IPS DF 6.9 (cell line): Measurements from ENCODE around the gene DPP3.
"Not testable (repeated sequence)": the region's sequence is repeated elsewhere in the genome, so short reads cannot be mapped to it uniquely, and the experiment has no call there.

Experiments used
- DNase-seq: peaks from one replicate; pipeline ENCODE4 v3.0.0-alpha.2; 2013; ENCODE audit warnings: low read depth, low spot score
- H3K27ac ChIP-seq: one replicate; pipeline ENCODE4 v1.5.1; 2013; ENCODE audit warnings: low read length, control low read depth
- H3K27me3 ChIP-seq: 2 replicates; pipeline ENCODE4 v1.6.1; 2013; ENCODE audit warnings: mild to moderate bottlenecking, low read length; ENCODE audit not compliant: control insufficient read depth, insufficient read depth
- H3K36me3 ChIP-seq: 2 replicates; pipeline ENCODE4 v1.6.1; 2013; ENCODE audit warnings: low read length; ENCODE audit not compliant: control insufficient read depth, insufficient read depth
- H3K4me1 ChIP-seq: 2 replicates; pipeline ENCODE4 v1.6.1; 2013; ENCODE audit warnings: low read length; ENCODE audit not compliant: control insufficient read depth, insufficient read depth
- H3K4me3 ChIP-seq: 2 replicates; pipeline ENCODE4 v1.5.1; 2013; ENCODE audit warnings: mild to moderate bottlenecking, low read length
- H3K9me3 ChIP-seq: 2 replicates; pipeline ENCODE4 v1.6.1; 2013; ENCODE audit warnings: low read length, inconsistent platforms; ENCODE audit not compliant: control insufficient read depth, insufficient read depth
- WGBS: extraction: QIAGEN DNeasy Blood & Tissue Kit; methylation state at CpG from one replicate; pipeline ENCODE4 v1.1.7; 2013; ENCODE audit warnings: mixed read lengths, missing lambda C conversion rate; ENCODE audit not compliant: insufficient read length, insufficient coverage; 5-methylcytosine and 5-hydroxymethylcytosine counted together

The DPP3 gene

DNA sequence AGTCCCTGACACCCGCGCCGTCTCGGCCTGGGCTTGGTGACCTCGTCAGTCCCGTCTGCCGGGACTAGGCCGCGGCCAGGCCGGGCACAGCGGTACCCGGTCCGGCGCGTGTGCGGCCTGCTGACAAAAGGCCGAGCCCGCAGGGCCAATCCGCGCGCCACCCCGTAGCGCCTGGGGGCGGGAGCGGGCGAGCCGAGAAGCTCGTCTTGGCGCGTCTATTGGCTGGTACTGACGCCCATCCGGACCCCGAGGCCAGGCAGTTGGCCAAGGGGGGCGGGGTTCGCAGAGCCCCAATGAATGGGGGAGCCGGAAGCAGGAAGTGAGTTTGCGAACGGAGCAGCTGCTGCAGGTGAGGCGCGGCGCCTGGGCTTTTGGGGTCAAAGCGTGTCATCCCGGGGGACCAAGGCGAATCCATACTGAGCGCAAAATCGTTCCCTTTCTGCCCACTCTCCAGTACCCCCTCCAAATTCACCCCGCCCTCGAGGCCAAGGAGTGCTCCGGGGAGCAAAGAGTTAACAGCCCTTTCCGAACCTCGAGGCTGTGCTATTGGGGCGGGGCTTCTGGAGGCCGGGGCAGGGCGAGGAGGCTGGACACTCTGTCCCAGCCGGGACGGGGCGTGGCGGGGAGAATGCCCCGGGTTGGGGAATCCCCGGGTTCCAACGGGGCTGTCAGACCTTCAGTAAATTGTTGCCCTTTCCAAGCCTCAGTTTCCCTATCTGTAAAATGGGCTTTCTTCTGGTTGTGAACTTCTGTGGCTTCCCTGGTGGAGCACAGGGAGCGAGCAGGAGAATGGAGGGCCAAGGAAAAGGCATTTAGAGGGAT, at the start of gene DPP3:
TSS of gene DPP3 (plus strand) at position 318 of the 822 bp plus-strand sequence. CDS start 1,767 bp downstream, outside the sequence.
- Histone ChIP-seq H3K4me3 (peak within 1 kb of the TSS; percentile 90), H3K36me3 (peaks cover 1% of the 10 kb centered on the region; the same call in 1 of the 2 replicates), H3K9me3 (no peaks in the 10 kb centered on the region), H3K27me3 (no peaks in the 10 kb centered on the region), H3K4me1 (peaks cover 2% of the 10 kb centered on the region), H3K27ac (no peak within 1 kb of the TSS)
- no CpG with 5 or more reads among the region's 62 CpGs for WGBS
- peak; percentile 90 for DNase-seq

GRCh38 chr11:66431287-66431686, 48.9 kb upstream of the DPP3 start:
- not testable (repeated sequence) for H3K36me3 ChIP-seq, H3K4me1 ChIP-seq, H3K4me3 ChIP-seq, H3K9me3 ChIP-seq, H3K27ac ChIP-seq, DNase-seq, H3K27me3 ChIP-seq

GRCh38 chr11:66431871-66432329, 48.3 kb upstream of the DPP3 start:
- H3K4me3 ChIP-seq, H3K27me3 ChIP-seq, H3K27ac ChIP-seq, H3K36me3 ChIP-seq, DNase-seq, H3K4me1 ChIP-seq, H3K9me3 ChIP-seq: not testable (repeated sequence)
- whole genome bisulfite sequencing: no CpG with 5 or more reads among the region's 8 CpGs

DNA sequence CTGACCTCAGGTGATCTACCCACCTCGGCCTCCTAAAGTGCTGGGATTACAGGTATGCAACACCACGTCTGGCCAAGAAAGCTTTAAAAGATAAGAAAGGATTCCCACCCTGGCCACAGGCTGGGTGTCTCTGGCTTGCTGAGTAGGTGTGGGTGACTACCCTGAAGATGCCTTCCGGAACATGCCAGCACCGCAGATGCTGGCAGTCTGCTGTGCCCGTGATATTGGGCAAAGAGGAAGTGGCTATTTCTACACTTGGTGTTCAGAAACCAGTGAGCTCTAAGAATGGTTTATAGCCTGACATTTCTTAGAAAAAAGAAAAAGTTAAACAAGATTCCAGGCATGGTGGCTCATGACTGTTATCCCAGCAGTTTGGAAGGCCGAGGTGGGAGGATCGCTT, 47.6 kb upstream of the DPP3 start:
- WGBS: no CpG with 5 or more reads among the region's 7 CpGs
- 0 out of 2 replicates have a peak, but pooled peaks cover 4% of the 10 kb centered on the region for H3K36me3 ChIP-seq

DNA sequence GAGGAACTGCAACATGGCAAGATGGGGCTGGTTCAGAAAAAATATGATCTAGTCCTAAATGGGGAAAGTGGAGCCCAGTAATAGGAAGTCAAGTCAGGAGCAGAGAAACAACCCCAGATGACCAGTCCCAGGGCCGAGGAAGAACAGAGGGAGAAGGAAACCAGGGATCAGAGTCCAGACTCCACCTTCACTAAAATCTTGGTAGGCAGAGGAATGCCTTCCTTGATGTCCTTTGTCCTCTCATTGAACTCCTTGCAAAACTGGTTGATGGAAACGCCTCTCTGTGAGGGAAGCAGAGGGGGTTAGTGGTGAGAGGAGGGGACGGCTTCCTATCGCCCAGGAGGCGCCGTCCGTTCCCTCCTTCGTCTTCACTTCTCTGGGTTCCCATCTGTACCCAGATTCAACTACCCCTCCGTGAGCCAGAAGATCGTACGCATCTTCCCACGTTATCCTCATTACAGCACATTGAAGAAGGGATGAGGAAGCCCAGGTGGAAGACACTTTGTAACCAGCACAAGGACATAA, 42.2 kb upstream of the DPP3 start:
- no CpG with 5 or more reads among the region's 12 CpGs for WGBS
- H3K4me3 ChIP-seq: peak overlapping the region; percentile 83
- H3K9me3 ChIP-seq: peaks cover 1% of the 10 kb centered on the region; the same call in 1 of the 2 replicates
- 0 out of 2 replicates have a peak, but pooled peaks cover 4% of the 10 kb centered on the region for H3K36me3 ChIP-seq
- no peak for DNase-seq
- no peak overlapping the region for H3K27ac ChIP-seq
- H3K4me1 ChIP-seq: no peaks in the 10 kb centered on the region
- H3K27me3 ChIP-seq: no peaks in the 10 kb centered on the region

More for the DNA sequence above, 47.6 kb upstream of the DPP3 start:
- Histone ChIP-seq H3K4me3 (no peak overlapping the region), H3K27me3 (no peaks in the 10 kb centered on the region), H3K4me1 (no peaks in the 10 kb centered on the region), H3K9me3 (no peaks in the 10 kb centered on the region), H3K27ac (no peak overlapping the region)
- no peak for DNase-seq

DNA sequence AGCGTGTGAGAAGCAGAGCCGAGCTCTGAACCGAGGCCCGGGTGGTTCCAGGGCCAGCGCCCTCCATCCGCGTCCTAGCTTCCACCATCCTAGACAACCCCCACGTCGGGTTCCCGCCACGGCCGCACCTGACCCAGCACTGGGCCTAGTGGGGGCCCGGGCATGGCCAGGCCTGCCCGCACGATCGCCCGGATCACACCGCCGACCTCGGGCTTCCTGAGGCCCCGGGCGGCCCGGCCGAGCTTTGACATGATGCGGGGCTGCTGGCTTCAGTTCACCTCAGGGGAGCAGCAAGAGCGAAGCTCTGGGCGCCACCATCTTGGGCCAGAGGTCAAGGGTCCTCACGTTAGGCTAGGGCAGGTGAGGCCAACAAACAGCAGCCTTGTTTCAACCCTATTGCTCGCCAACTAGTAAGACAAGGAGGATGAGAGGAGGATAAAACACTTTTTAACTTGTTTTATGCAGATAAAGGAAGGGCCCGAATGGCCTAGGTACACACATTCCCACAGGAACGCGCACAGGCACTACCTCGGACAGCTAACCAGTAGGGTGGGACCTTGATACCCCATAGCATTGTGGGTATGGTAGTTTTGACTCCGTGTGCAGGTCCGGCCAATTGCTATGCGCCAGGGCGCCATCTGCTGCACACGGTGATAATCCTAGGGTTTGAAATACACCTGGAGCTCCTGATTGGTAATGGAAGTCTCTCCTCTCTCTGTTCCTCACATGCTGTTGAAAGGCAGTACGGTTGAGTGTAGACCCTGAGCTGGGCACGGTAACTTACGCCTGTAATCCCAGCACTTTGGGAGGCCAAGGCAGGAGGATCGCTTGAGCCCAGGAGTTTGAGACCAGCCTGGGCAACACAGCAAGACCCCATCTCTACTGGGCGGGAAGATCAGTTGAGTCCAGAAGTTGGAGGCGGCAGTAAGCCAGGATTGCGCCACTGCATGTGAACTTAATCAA, 41.4 kb upstream of the DPP3 start, which contains the start of gene MRPL11:
TSS of gene MRPL11 (minus strand) at position 345 of the 963 bp plus-strand sequence. CDS start at position 251, 94 bp downstream.
- Histone ChIP-seq H3K4me1 (no peaks in the 10 kb centered on the region), H3K36me3 (0 out of 2 replicates have a peak, but pooled peaks cover 4% of the 10 kb centered on the region), H3K4me3 (peak within 1 kb of the TSS; percentile 83), H3K27ac (no peak within 1 kb of the TSS), H3K9me3 (peaks cover 5% of the 10 kb centered on the region), H3K27me3 (no peaks in the 10 kb centered on the region)
- DNase-seq: peak; percentile 95
- WGBS: no CpG with 5 or more reads among the region's 45 CpGs

GRCh38 chr11:66440101-66440939, 39.9 kb upstream of the DPP3 start:
- H3K4me3 ChIP-seq, H3K4me1 ChIP-seq, H3K36me3 ChIP-seq, DNase-seq, H3K9me3 ChIP-seq, H3K27ac ChIP-seq, H3K27me3 ChIP-seq: not testable (repeated sequence)
- no CpG with 5 or more reads among the region's 29 CpGs for WGBS

GRCh38 chr11:66440940-66441282, 39.3 kb upstream of the DPP3 start:
- not testable (repeated sequence) for DNase-seq, H3K4me1 ChIP-seq, H3K27ac ChIP-seq, H3K36me3 ChIP-seq, H3K27me3 ChIP-seq, H3K9me3 ChIP-seq, H3K4me3 ChIP-seq
- no CpG with 5 or more reads among the region's 27 CpGs for WGBS

- WGBS: no CpG with 5 or more reads among the region's 4 CpGs
- Histone ChIP-seq H3K36me3 (no peaks in the 10 kb centered on the region), H3K4me3 (no peak overlapping the region), H3K9me3 (peaks cover 5% of the 10 kb centered on the region), H3K4me1 (no peaks in the 10 kb centered on the region), H3K27ac (no peak overlapping the region), H3K27me3 (no peaks in the 10 kb centered on the region)
- DNase-seq: no peak
These were observed 36.6 kb upstream of the DPP3 start for GRCh38 chr11:66443602-66444001.
